HS-5 (cell line): Measurements from ENCODE around the gene MYH4.

Source experiments
- DNase-seq: peaks from one replicate; pipeline ENCODE4 v3.0.0-alpha.2; 2012; ENCODE audit warnings: low read depth

The MYH4 gene

GRCh38 chr17:10421900-10422542 lies 47.3 kb downstream of the MYH4 start, which contains the start of gene MYH8:
Gene MYH8, minus strand, starts transcription at chr17:10421950. Its CDS starts 1,723 bp downstream, at chr17:10420227.
- DNase-seq: no peak

GRCh38 chr17:10421211-10421610 lies 48.1 kb downstream of the MYH4 start:
- DNase-seq: no peak

- DNase-seq: no peak
Observed at GRCh38 chr17:10420811-10421210, 48.5 kb downstream of the MYH4 start.

- DNase-seq: no peak
Observed at GRCh38 chr17:10417431-10417830, 51.9 kb downstream of the MYH4 start.

- DNase-seq: no peak
Observed at GRCh38 chr17:10415161-10415560, 54.2 kb downstream of the MYH4 start.

GRCh38 chr17:10403589-10403988 lies 65.8 kb downstream of the MYH4 start:
- no peak for DNase-seq

GRCh38 chr17:10398352-10398751 lies 71.0 kb downstream of the MYH4 start:
- no peak for DNase-seq

GRCh38 chr17:10396524-10397163 lies 72.7 kb downstream of the MYH4 start:
- no peak for DNase-seq

GRCh38 chr17:10394201-10394887 lies 75.0 kb downstream of the MYH4 start:
- DNase-seq: no peak
